Cardiac fibroblast (primary cell): Measurements from ENCODE around the gene PLEKHG4.

Source experiments
- DNase-seq, 2 donors: peaks; one replicate each; pipeline versions ENCODE4 v3.0.0 to v3.0.0-alpha.2; 2010; ENCODE audit warnings: low read depth in 2 of 2
- H3K4me3 ChIP-seq, 2 donors: replicated peaks in 1 of 2; 1 replicate in 1 of 2; 2 replicates in 1 of 2; pipeline ENCODE4 v1.5.1; 2011; ENCODE audit warnings: low read depth in 2 of 2, low read length in 2 of 2, mild to moderate bottlenecking in 2 of 2, moderate library complexity in 1 of 2
- CTCF ChIP-seq: IDR thresholded peaks from one replicate; pipeline ENCODE4 v1.5.1; 2011; ENCODE audit warnings: low read depth, mild to moderate bottlenecking, low read length, inconsistent platforms

Gene PLEKHG4

GRCh38 chr16:67283039-67283825 is 3.9 kb downstream of the PLEKHG4 start:
- peak; percentile 23 to 69 for DNase-seq
- no peak overlapping the region for H3K4me3 ChIP-seq
- TF ChIP-seq CTCF, result peak; percentile 8

- TF ChIP-seq CTCF, result no peak
- no peak overlapping the region for H3K4me3 ChIP-seq
- no peak for DNase-seq
Observed at GRCh38 chr16:67283826-67284555, 4.7 kb downstream of the PLEKHG4 start.

GRCh38 chr16:67284699-67285646 is 5.6 kb downstream of the PLEKHG4 start:
- peak; percentile 73 for TF ChIP-seq CTCF
- DNase-seq, result peak; percentile 42 to 50
- no peak overlapping the region for H3K4me3 ChIP-seq

- no peak overlapping the region for H3K4me3 ChIP-seq
- DNase-seq, result no peak
- TF ChIP-seq CTCF, result no peak
Observed at GRCh38 chr16:67286441-67287235, 7.3 kb downstream of the PLEKHG4 start.

- H3K4me3 ChIP-seq, result no peak overlapping the region
- no peak for TF ChIP-seq CTCF
- DNase-seq, result no peak
Observed at GRCh38 chr16:67287960-67288359, 8.6 kb downstream of the PLEKHG4 start.

GRCh38 chr16:67291461-67291860 is 12.1 kb downstream of the PLEKHG4 start:
- H3K4me3 ChIP-seq, result no peak overlapping the region
- no peak for DNase-seq
- no peak for TF ChIP-seq CTCF
